Upper lobe of right lung (tissue), 1 donor: ENCODE results near the gene SQSTM1. TPM values are rescaled to one million over a fixed set of nuclear protein-coding genes. Genes with fewer than 3 reads are reported as not detected.
A peak's percentile ranks its signal among the peaks of the same experiment; 100 is the strongest.

ENCODE experiments used
- ATAC-seq: fragments of 200-7000 bp; cut with Tn5 transposase; one replicate; pipeline ENCODE4 v1.9.1; 2020; ENCODE audit warnings: mild to moderate bottlenecking, moderate library complexity
- DNase-seq: peaks from one replicate; pipeline ENCODE4 v3.0.0-alpha.2; 2020
- H3K27ac ChIP-seq: fragments of 200-600 bp; one replicate; pipeline ENCODE4 v1.8.0; 2022
- H3K27me3 ChIP-seq: fragments of 200-600 bp; one replicate; pipeline ENCODE4 v1.8.0; 2022; ENCODE audit warnings: mild to moderate bottlenecking
- H3K36me3 ChIP-seq: fragments of 200-600 bp; one replicate; pipeline ENCODE4 v1.8.0; 2022
- H3K4me1 ChIP-seq: fragments of 200-600 bp; one replicate; pipeline ENCODE4 v1.8.0; 2022
- H3K4me3 ChIP-seq: fragments of 200-600 bp; one replicate; pipeline ENCODE4 v1.8.0; 2022; ENCODE audit warnings: mild to moderate bottlenecking
- H3K9me3 ChIP-seq: fragments of 200-600 bp; one replicate; pipeline ENCODE4 v1.8.0; 2022
- CTCF ChIP-seq: fragments of 200-600 bp; IDR thresholded peaks from one replicate; pipeline ENCODE4 v1.8.0; 2022; ENCODE audit warnings: antibody characterized with exemption
- intact Hi-C: fragments of 100-400 bp; cut with DNase I; formaldehyde crosslinking; loops from one replicate; pipeline ENCODE4 v1.11.0; 2022
- total RNA-seq: library from RNA; stranded (reverse); fragmentation: NEBNext Ultra II Directional; extraction: Animal tissue kit (Norgen Biotek cat#: 25700); gene quantifications from one replicate; pipeline ENCODE4 v1.2.1, GENCODE V29; 2021
- donor health status: DM: no; HTN: yes; CAD: no; lungs with severe emphysema.

Gene SQSTM1
- total RNA-seq, 1 donor from 2014 or later, result 501 TPM

GRCh38 chr5:179879003-179879689, 58.4 kb downstream of the SQSTM1 start:
- H3K36me3 ChIP-seq, result peaks cover 72% of the 10 kb centered on the region
- no peaks in the 10 kb centered on the region for H3K27me3 ChIP-seq
- DNase-seq (no peak), ATAC-seq (peak; percentile 18)
- TF ChIP-seq CTCF, result no peak
- no peak overlapping the region for H3K4me3 ChIP-seq
- H3K4me1 ChIP-seq, result no peaks in the 10 kb centered on the region
- peaks cover 9% of the 10 kb centered on the region for H3K9me3 ChIP-seq
- H3K27ac ChIP-seq, result no peak overlapping the region
- intact Hi-C loops, result no loop called here

- intact Hi-C loops, result no loop called here
- Histone ChIP-seq H3K36me3 (peaks cover 72% of the 10 kb centered on the region), H3K27me3 (no peaks in the 10 kb centered on the region), H3K9me3 (peaks cover 9% of the 10 kb centered on the region), H3K4me3 (no peak overlapping the region), H3K4me1 (no peaks in the 10 kb centered on the region), H3K27ac (no peak overlapping the region)
- TF ChIP-seq CTCF, result no peak
- ATAC-seq, result peak; percentile 4
- no peak for DNase-seq
Observed at GRCh38 chr5:179879690-179880010, 58.9 kb downstream of the SQSTM1 start.

- H3K9me3 ChIP-seq, result peaks cover 9% of the 10 kb centered on the region
- peaks cover 72% of the 10 kb centered on the region for H3K36me3 ChIP-seq
Observed at GRCh38 chr5:179880066-179880650, 59.5 kb downstream of the SQSTM1 start.

GRCh38 chr5:179880848-179881590, 60.3 kb downstream of the SQSTM1 start:
- no peak for TF ChIP-seq CTCF
- Histone ChIP-seq H3K4me3 (no peak overlapping the region), H3K27me3 (no peaks in the 10 kb centered on the region), H3K9me3 (peaks cover 9% of the 10 kb centered on the region), H3K27ac (no peak overlapping the region), H3K4me1 (no peaks in the 10 kb centered on the region), H3K36me3 (peaks cover 70% of the 10 kb centered on the region)
- DNase-seq, result no peak
- intact Hi-C loops, result no loop called here
- no peak for ATAC-seq

More at GRCh38 chr5:179880066-179880650, 59.5 kb downstream of the SQSTM1 start:
- Histone ChIP-seq H3K4me3 (no peak overlapping the region), H3K27me3 (no peaks in the 10 kb centered on the region), H3K27ac (no peak overlapping the region), H3K4me1 (no peaks in the 10 kb centered on the region)
- DNase-seq (no peak), ATAC-seq (peak; percentile 5)
- intact Hi-C loops, result no loop called here
- TF ChIP-seq CTCF, result no peak

GRCh38 chr5:179882338-179882737, 61.6 kb downstream of the SQSTM1 start:
- Histone ChIP-seq H3K4me3 (no peak overlapping the region), H3K27me3 (no peaks in the 10 kb centered on the region), H3K27ac (no peak overlapping the region), H3K4me1 (no peaks in the 10 kb centered on the region), H3K36me3 (peaks cover 72% of the 10 kb centered on the region), H3K9me3 (peaks cover 9% of the 10 kb centered on the region)
- ATAC-seq (no peak), DNase-seq (no peak)
- intact Hi-C loops, result no loop called here
- TF ChIP-seq CTCF, result no peak
